Gastrocnemius medialis (tissue), 4 donors: ENCODE measurements around the gene SAMD5.

Experiments used
- CTCF ChIP-seq, 5 experiments: fragments of 450-650 bp in 3 of 5; fragments of 200-600 bp in 2 of 5; sonication (generic) in 2 of 5; IDR thresholded peaks in 4 of 5; conservative IDR thresholded peaks in 1 of 5; 1 replicate in 4 of 5; 2 replicates in 1 of 5; pipeline ENCODE4 v1.5.1; 2016 to 2019; ENCODE audit warnings: antibody characterized with exemption in 5 of 5, mild to moderate bottlenecking in 3 of 5, moderate library complexity in 3 of 5
- POLR2A ChIP-seq, 2 donors: fragments of 450-650 bp; IDR thresholded peaks; one replicate each; pipeline ENCODE4 v1.6.1; 2017; ENCODE audit warnings: antibody characterized with exemption in 2 of 2, mild to moderate bottlenecking in 2 of 2, moderate library complexity in 2 of 2

GRCh38 chr6:147551976-147552375 is 43.5 kb downstream of the SAMD5 start:
- TF ChIP-seq POLR2A (IDR thresholded peaks at IDR 0.05) (no peak), CTCF (IDR thresholded peaks at IDR 0.05 in 4 of 5, conservative IDR thresholded peaks at IDR 0.05 in 1 of 5) (no peak)
